Loucy (cell line): ENCODE measurements around the gene TMEM89.

Experiments
- H2AFZ ChIP-seq: fragments of 200-600 bp; sonication (generic); 2 replicates; pipeline ENCODE4 v1.6.0; 2016; ENCODE audit warnings: antibody characterized with exemption, mild to moderate bottlenecking, low read length, moderate library complexity
- H3F3A ChIP-seq: fragments of 200-600 bp; 2 replicates; pipeline ENCODE4 v1.6.0; 2016; ENCODE audit warnings: antibody characterized with exemption, low read depth, mild to moderate bottlenecking
- H3K27me3 ChIP-seq: fragments of 200-600 bp; sonication (generic); 2 replicates; pipeline ENCODE4 v1.6.1; 2014; ENCODE audit warnings: low read length, mild to moderate bottlenecking; ENCODE audit not compliant: insufficient read depth, poor library complexity, severe bottlenecking
- H3K36me3 ChIP-seq: fragments of 200-600 bp; sonication (generic); 2 replicates; pipeline ENCODE4 v1.6.1; 2016; ENCODE audit warnings: low read length; ENCODE audit not compliant: insufficient read depth
- H3K4me1 ChIP-seq: fragments of 200-600 bp; sonication (generic); 2 replicates; pipeline ENCODE4 v1.5.1; 2014; ENCODE audit warnings: low read length, mild to moderate bottlenecking; ENCODE audit not compliant: insufficient read depth, poor library complexity, severe bottlenecking
- H3K4me2 ChIP-seq: fragments of 200-600 bp; sonication (generic); 2 replicates; pipeline ENCODE4 v1.6.0; 2014; ENCODE audit warnings: antibody characterized with exemption, low read length, low read depth, mild to moderate bottlenecking; ENCODE audit not compliant: poor library complexity, severe bottlenecking
- H3K4me3 ChIP-seq: fragments of 200-600 bp; sonication (generic); 2 replicates; pipeline ENCODE4 v1.5.1; 2014; ENCODE audit warnings: low read length, mild to moderate bottlenecking, mixed read lengths; ENCODE audit not compliant: poor library complexity, severe bottlenecking
- H3K79me2 ChIP-seq: fragments of 200-600 bp; sonication (generic); 2 replicates; pipeline ENCODE4 v1.6.1; 2014; ENCODE audit warnings: low read length; ENCODE audit not compliant: insufficient read depth
- H3K9ac ChIP-seq: fragments of 200-600 bp; sonication (generic); 2 replicates; pipeline ENCODE4 v1.6.0; 2014; ENCODE audit warnings: mild to moderate bottlenecking, low read depth, low read length, moderate library complexity; ENCODE audit not compliant: poor library complexity, severe bottlenecking
- H3K9me2 ChIP-seq: fragments of 200-600 bp; sonication (generic); replicated peaks from 2 replicates; pipeline ENCODE4 v1.6.1; 2016; ENCODE audit warnings: low read depth, low read length, mixed read lengths
- H3K9me3 ChIP-seq: fragments of 200-600 bp; sonication (generic); 2 replicates; pipeline ENCODE4 v1.6.1; 2014; ENCODE audit warnings: mild to moderate bottlenecking, antibody characterized with exemption, low read length, low read depth; ENCODE audit not compliant: insufficient read depth
- H4K20me1 ChIP-seq: fragments of 200-600 bp; sonication (generic); 2 replicates; pipeline ENCODE4 v1.6.0; 2014; ENCODE audit warnings: antibody characterized with exemption, low read length, mild to moderate bottlenecking; ENCODE audit not compliant: insufficient read depth, poor library complexity, severe bottlenecking
- EZH2phosphoT487 ChIP-seq: fragments of 200-600 bp; IDR thresholded peaks from 2 replicates; pipeline ENCODE4 v1.6.1; 2018; ENCODE audit warnings: antibody characterized with exemption, mild to moderate bottlenecking, moderate library complexity, borderline replicate concordance
- TF ChIP-seq, protein P1 (sequence below): fragments of 200-600 bp; sonication (generic); conservative IDR thresholded peaks from 2 replicates; pipeline ENCODE4 v1.5.1; 2014; ENCODE audit warnings: mild to moderate bottlenecking, antibody characterized with exemption, low read length

Gene TMEM89

DNA sequence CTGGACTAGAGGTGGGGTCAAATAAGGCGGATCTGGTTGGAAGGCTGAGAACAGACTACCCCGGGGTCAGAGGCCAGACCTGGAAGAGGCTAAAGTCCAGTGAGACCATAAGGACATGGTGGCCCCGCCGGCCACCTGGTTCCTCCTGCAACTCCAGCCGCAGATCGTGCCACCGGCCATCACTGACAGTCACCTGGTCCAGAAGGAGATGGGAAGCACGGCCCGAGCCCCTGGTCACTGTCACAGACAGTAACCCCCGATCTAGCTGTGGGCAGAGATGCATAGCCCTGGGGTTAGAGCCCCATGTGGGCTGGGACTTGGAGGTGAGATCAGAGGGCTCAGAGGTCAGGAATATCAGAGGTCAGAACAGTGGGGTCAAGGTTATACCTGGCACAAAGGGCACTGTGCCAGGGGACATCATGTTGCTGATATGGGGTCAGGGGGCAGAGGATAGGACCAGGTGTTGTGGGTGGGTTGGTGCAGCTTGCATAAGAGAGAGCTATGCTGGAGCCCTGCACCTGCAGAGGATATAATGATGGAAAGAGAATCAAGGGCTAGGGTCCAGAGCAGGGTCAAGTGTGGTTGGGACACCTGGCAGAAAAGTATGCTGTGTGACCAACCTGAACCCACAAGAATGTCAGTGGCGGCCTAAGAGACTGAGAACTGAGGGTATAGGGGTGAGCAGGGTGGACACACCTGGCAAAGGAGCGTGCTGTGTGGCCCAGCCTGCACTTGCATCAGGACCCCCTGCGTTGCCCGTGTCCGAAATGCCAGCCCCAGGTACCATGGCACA lies 31.6 kb upstream of the TMEM89 start:
- H3K4me1 ChIP-seq = no peaks in the 10 kb centered on the region
- no peaks in the 10 kb centered on the region for H3K27me3 ChIP-seq
- H3K36me3 ChIP-seq = no peaks in the 10 kb centered on the region
- no peak overlapping the region for H2AFZ ChIP-seq
- no peaks in the 10 kb centered on the region for H3F3A ChIP-seq
- TF ChIP-seq, protein P1, sequence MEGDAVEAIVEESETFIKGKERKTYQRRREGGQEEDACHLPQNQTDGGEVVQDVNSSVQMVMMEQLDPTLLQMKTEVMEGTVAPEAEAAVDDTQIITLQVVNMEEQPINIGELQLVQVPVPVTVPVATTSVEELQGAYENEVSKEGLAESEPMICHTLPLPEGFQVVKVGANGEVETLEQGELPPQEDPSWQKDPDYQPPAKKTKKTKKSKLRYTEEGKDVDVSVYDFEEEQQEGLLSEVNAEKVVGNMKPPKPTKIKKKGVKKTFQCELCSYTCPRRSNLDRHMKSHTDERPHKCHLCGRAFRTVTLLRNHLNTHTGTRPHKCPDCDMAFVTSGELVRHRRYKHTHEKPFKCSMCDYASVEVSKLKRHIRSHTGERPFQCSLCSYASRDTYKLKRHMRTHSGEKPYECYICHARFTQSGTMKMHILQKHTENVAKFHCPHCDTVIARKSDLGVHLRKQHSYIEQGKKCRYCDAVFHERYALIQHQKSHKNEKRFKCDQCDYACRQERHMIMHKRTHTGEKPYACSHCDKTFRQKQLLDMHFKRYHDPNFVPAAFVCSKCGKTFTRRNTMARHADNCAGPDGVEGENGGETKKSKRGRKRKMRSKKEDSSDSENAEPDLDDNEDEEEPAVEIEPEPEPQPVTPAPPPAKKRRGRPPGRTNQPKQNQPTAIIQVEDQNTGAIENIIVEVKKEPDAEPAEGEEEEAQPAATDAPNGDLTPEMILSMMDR = no peak
- no peak for TF ChIP-seq EZH2phosphoT487
- no peaks in the 10 kb centered on the region for H3K79me2 ChIP-seq
- H3K9me2 ChIP-seq = no peaks in the 10 kb centered on the region
- H3K4me3 ChIP-seq = no peak overlapping the region
- no peak overlapping the region for H3K4me2 ChIP-seq
- no peaks in the 10 kb centered on the region for H3K9me3 ChIP-seq
- no peaks in the 10 kb centered on the region for H4K20me1 ChIP-seq
- no peak overlapping the region for H3K9ac ChIP-seq

DNA sequence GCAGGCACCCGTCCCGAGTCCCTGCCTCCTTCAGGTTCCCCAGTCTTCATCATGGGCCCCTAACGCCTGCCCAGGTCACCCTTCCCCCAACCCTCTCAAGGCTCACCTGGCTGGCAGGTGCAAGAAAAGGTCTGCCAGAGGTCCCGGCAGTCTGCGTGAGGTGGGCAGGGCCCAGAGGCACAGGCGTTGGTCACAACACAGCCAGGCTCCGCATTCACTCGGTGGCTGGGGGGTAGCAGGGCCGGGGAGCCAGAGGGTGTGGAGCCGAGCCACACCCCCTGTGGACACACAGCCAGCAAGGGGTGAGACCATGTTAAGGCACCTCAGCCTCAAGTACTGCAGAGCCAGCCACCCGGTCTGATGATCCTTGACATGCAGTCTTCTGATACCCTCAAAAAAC lies 30.2 kb upstream of the TMEM89 start:
- no peak for TF ChIP-seq EZH2phosphoT487
- TF ChIP-seq, protein P1 = no peak
- Histone ChIP-seq H3K9ac (no peak overlapping the region), H3F3A (no peaks in the 10 kb centered on the region), H3K36me3 (no peaks in the 10 kb centered on the region), H3K9me3 (no peaks in the 10 kb centered on the region), H3K79me2 (no peaks in the 10 kb centered on the region), H2AFZ (no peak overlapping the region), H4K20me1 (no peaks in the 10 kb centered on the region), H3K4me2 (no peak overlapping the region), H3K4me3 (no peak overlapping the region), H3K27me3 (no peaks in the 10 kb centered on the region), H3K4me1 (no peaks in the 10 kb centered on the region), H3K9me2 (no peaks in the 10 kb centered on the region)

DNA sequence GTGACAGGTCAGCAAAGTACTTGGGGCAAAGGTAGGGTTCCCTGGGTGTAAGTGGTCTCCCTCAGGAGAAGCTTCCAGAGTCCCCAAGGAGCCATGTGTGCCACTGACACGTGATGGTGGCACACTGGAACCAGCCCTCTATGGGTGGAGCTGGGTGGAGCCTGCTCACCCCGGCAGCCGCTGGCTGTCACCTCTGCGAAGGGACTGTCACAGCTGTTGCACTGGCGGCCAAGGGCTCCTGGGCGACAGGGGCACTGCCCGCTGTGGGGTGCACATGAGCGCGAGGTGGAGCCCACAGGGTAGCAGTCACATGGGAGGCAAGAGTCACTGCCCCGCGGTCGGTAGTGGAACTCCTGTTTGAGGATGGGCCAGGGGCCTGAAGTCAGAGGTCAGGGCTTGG lies 29.2 kb upstream of the TMEM89 start:
- Histone ChIP-seq H2AFZ (no peak overlapping the region), H3K79me2 (no peaks in the 10 kb centered on the region), H3K4me1 (no peaks in the 10 kb centered on the region), H3K9me2 (no peaks in the 10 kb centered on the region), H3K9me3 (no peaks in the 10 kb centered on the region), H3K27me3 (no peaks in the 10 kb centered on the region), H4K20me1 (no peaks in the 10 kb centered on the region), H3K4me2 (no peak overlapping the region), H3K36me3 (no peaks in the 10 kb centered on the region), H3F3A (no peaks in the 10 kb centered on the region), H3K4me3 (no peak overlapping the region), H3K9ac (no peak overlapping the region)
- TF ChIP-seq EZH2phosphoT487 = no peak
- TF ChIP-seq, protein P1 = no peak
